ENCODE measurements around the gene MACROD1. TPM values are rescaled to one million over a fixed set of nuclear protein-coding genes. Genes with fewer than 3 reads are reported as not detected.

MACROD1 gene
- total and polyA plus RNA-seq, 2 of the 13 experiments (the other 11 are each of a cell fraction or from before 2014, with no cell fraction given), result 23.1 to 34.5 TPM

DNA sequence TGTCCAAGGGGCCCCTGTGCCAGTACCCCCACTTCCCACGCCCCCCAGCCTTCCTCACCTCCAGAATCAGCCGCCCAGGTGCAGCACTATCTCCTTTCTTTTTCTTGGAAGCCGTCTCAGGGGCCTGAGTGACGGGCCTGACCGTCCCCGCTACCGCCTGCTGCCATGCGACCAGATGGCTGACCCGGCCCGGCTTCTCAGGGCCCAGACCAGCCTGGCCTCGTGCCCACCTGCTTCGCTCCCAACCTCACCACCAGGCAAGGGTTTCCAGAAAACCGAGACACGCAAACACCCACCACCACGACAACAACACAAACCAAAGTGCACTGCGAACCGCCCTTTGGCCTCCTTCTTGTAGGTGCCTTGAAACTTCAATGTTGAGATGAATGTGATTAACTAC lies 39.1 kb downstream of the MACROD1 start:
- ATAC-seq, result no peak
- in situ Hi-C loops (cut with HindIII; ENCODE audit: extremely low pct_ligation_motif_present, low pct_unique_long_range_greater_than_20kb), result no loop called here
- no peaks in the 10 kb centered on the region for H3K79me2 ChIP-seq (ENCODE audit: insufficient read depth, low read length)

DNA sequence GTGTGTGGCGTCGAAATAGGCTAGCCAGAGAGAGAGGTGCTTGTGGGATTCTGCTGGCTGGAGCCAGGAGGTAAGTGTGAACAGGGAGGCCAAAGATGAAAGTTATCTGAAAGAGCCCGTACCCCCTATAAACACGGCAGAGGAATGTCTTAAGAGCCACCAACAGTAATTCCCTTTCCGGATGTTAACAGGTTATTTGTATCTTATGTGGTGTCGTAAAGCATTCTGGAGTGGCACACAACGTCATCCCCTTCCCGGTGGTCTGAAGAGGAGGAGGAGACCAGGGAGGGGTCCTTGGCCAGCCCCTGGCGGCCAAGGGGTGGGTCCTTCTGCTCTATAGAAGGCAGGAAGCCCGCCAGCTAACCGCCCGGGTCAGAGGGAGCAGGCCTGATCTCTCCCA lies 39.5 kb downstream of the MACROD1 start:
- no TSS peak for BruUV-seq (replicated peaks)
- CTCF ChIA-PET (ENCODE audit: low intra/inter-chr PET ratio, low total read pairs), result no interaction called here
- WGBS (ENCODE audit: low lambda C conversion rate), result 89% methylated on average over 9 of the region's 12 CpGs

More for the DNA sequence above, 39.1 kb downstream of the MACROD1 start:
- H3K9me3 ChIP-seq (ENCODE audit: low read length), result no peaks in the 10 kb centered on the region
- CTCF ChIA-PET (ENCODE audit: low intra/inter-chr PET ratio, low total read pairs), result no interaction called here
- H2AFZ ChIP-seq (ENCODE audit: low read length), result no peak overlapping the region
- no TSS peak for BruUV-seq (replicated peaks)
- H3K27me3 ChIP-seq (ENCODE audit: control insufficient read depth in 1 of 2, insufficient read depth in 2 of 2, low read length in 2 of 2), result no peaks in the 10 kb centered on the region
- 97% methylated on average over 13 of the region's 17 CpGs for WGBS (ENCODE audit: low lambda C conversion rate)
- H4K20me1 ChIP-seq (ENCODE audit: insufficient read depth, low read length), result 0 out of 2 replicates have a peak, but pooled peaks cover 4% of the 10 kb centered on the region
- no peak overlapping the region for H3K4me2 ChIP-seq (ENCODE audit: low read depth, low read length)
- no peak overlapping the region for H3K9ac ChIP-seq (ENCODE audit: insufficient read depth, low read depth, low read length)
- intact Hi-C loops (cut with micrococcal nuclease; ENCODE audit: unreplicated experiment), result no loop called here
- TF ChIP-seq SKI (IDR thresholded peaks at IDR 0.05; ENCODE audit: partially characterized antibody) (no peak), ZNF382 (CRISPR knock-in tag; IDR thresholded peaks at IDR 0.05; ENCODE audit: borderline replicate concordance) (no peak), ZMYM4 (CRISPR knock-in tag; IDR thresholded peaks at IDR 0.05) (no peak), KDM4B (CRISPR knock-in tag; IDR thresholded peaks at IDR 0.05) (no peak)
- TF ChIP-seq, protein P1, sequence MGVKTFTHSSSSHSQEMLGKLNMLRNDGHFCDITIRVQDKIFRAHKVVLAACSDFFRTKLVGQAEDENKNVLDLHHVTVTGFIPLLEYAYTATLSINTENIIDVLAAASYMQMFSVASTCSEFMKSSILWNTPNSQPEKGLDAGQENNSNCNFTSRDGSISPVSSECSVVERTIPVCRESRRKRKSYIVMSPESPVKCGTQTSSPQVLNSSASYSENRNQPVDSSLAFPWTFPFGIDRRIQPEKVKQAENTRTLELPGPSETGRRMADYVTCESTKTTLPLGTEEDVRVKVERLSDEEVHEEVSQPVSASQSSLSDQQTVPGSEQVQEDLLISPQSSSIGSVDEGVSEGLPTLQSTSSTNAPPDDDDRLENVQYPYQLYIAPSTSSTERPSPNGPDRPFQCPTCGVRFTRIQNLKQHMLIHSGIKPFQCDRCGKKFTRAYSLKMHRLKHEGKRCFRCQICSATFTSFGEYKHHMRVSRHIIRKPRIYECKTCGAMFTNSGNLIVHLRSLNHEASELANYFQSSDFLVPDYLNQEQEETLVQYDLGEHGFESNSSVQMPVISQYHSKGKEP (CRISPR knock-in tag; IDR thresholded peaks at IDR 0.05), result no peak
- H3K36me3 ChIP-seq (replicated peaks in 1 of 2; ENCODE audit: control insufficient read depth in 1 of 2, insufficient read depth in 2 of 2, low read length in 2 of 2), result no peaks in the 10 kb centered on the region; a peak in 1 of 5 replicates
- H3K4me1 ChIP-seq (ENCODE audit: insufficient read depth, low read length), result peaks cover 25% of the 10 kb centered on the region
- FAIRE-seq, result no peak
- DNase-seq (ENCODE audit: low spot score), result no peak
- POLR2A ChIA-PET, result no interaction called here
- no peak overlapping the region for H3K4me3 ChIP-seq (replicated peaks in 1 of 3; ENCODE audit: insufficient read depth in 1 of 3, low read depth in 2 of 3, low read length in 3 of 3)
- H3K27ac ChIP-seq (ENCODE audit: extremely low read length, insufficient read depth, low read length), result no peak overlapping the region

More for the DNA sequence above, 39.5 kb downstream of the MACROD1 start:
- H3K27me3 ChIP-seq (ENCODE audit: control insufficient read depth in 1 of 2, insufficient read depth in 2 of 2, low read length in 2 of 2), result no peaks in the 10 kb centered on the region
- intact Hi-C loops (cut with micrococcal nuclease; ENCODE audit: unreplicated experiment), result no loop called here
- H3K9ac ChIP-seq (ENCODE audit: insufficient read depth, low read depth, low read length), result no peak overlapping the region
- POLR2A ChIA-PET, result no interaction called here
- FAIRE-seq (no peak), ATAC-seq (no peak), DNase-seq (ENCODE audit: low spot score) (no peak)
- in situ Hi-C loops (cut with HindIII; ENCODE audit: extremely low pct_ligation_motif_present, low pct_unique_long_range_greater_than_20kb), result no loop called here
- H3K4me2 ChIP-seq (ENCODE audit: low read depth, low read length), result no peak overlapping the region
- H3K9me3 ChIP-seq (ENCODE audit: low read length), result no peaks in the 10 kb centered on the region
- no peak overlapping the region for H3K4me3 ChIP-seq (replicated peaks in 1 of 3; ENCODE audit: insufficient read depth in 1 of 3, low read depth in 2 of 3, low read length in 3 of 3)
- no peak for TF ChIP-seq PHF8 (CRISPR knock-in tag; IDR thresholded peaks at IDR 0.05)
- no peak for TF ChIP-seq HOXA9 (CRISPR knock-in tag; IDR thresholded peaks at IDR 0.05; ENCODE audit: borderline replicate concordance)
- TF ChIP-seq RFX3 (CRISPR knock-in tag; IDR thresholded peaks at IDR 0.05), result no peak
- TF ChIP-seq, protein P2, sequence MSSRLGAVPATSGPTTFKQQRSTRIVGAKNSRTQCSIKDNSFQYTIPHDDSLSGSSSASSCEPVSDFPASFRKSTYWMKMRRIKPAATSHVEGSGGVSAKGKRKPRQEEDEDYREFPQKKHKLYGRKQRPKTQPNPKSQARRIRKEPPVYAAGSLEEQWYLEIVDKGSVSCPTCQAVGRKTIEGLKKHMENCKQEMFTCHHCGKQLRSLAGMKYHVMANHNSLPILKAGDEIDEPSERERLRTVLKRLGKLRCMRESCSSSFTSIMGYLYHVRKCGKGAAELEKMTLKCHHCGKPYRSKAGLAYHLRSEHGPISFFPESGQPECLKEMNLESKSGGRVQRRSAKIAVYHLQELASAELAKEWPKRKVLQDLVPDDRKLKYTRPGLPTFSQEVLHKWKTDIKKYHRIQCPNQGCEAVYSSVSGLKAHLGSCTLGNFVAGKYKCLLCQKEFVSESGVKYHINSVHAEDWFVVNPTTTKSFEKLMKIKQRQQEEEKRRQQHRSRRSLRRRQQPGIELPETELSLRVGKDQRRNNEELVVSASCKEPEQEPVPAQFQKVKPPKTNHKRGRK (CRISPR knock-in tag; IDR thresholded peaks at IDR 0.05), result no peak
- no peak for TF ChIP-seq KLF12 (CRISPR knock-in tag; IDR thresholded peaks at IDR 0.05; ENCODE audit: borderline replicate concordance)
- TF ChIP-seq, protein P3, sequence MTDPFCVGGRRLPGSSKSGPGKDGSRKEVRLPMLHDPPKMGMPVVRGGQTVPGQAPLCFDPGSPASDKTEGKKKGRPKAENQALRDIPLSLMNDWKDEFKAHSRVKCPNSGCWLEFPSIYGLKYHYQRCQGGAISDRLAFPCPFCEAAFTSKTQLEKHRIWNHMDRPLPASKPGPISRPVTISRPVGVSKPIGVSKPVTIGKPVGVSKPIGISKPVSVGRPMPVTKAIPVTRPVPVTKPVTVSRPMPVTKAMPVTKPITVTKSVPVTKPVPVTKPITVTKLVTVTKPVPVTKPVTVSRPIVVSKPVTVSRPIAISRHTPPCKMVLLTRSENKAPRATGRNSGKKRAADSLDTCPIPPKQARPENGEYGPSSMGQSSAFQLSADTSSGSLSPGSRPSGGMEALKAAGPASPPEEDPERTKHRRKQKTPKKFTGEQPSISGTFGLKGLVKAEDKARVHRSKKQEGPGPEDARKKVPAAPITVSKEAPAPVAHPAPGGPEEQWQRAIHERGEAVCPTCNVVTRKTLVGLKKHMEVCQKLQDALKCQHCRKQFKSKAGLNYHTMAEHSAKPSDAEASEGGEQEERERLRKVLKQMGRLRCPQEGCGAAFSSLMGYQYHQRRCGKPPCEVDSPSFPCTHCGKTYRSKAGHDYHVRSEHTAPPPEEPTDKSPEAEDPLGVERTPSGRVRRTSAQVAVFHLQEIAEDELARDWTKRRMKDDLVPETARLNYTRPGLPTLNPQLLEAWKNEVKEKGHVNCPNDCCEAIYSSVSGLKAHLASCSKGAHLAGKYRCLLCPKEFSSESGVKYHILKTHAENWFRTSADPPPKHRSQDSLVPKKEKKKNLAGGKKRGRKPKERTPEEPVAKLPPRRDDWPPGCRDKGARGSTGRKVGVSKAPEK (CRISPR knock-in tag; IDR thresholded peaks at IDR 0.05; ENCODE audit: borderline replicate concordance), result no peak
- TF ChIP-seq MTF2 (CRISPR knock-in tag; IDR thresholded peaks at IDR 0.05; ENCODE audit: borderline replicate concordance), result no peak
- H3K36me3 ChIP-seq (replicated peaks in 1 of 2; ENCODE audit: control insufficient read depth in 1 of 2, insufficient read depth in 2 of 2, low read length in 2 of 2), result no peaks in the 10 kb centered on the region; a peak in 1 of 5 replicates
- 0 out of 2 replicates have a peak, but pooled peaks cover 4% of the 10 kb centered on the region for H4K20me1 ChIP-seq (ENCODE audit: insufficient read depth, low read length)
- no peaks in the 10 kb centered on the region for H3K79me2 ChIP-seq (ENCODE audit: insufficient read depth, low read length)
- H2AFZ ChIP-seq (ENCODE audit: low read length), result no peak overlapping the region
- H3K4me1 ChIP-seq (ENCODE audit: insufficient read depth, low read length), result peaks cover 21% of the 10 kb centered on the region
- H3K27ac ChIP-seq (ENCODE audit: extremely low read length, insufficient read depth, low read length), result no peak overlapping the region

Measured in HepG2 (cell line).